ENCODE measurements around the gene TMEM163. TPM values are rescaled to one million over a fixed set of nuclear protein-coding genes. Genes with fewer than 3 reads are reported as not detected.

Gene TMEM163
- polyA plus RNA-seq, 1 experiment: not detected

DNA sequence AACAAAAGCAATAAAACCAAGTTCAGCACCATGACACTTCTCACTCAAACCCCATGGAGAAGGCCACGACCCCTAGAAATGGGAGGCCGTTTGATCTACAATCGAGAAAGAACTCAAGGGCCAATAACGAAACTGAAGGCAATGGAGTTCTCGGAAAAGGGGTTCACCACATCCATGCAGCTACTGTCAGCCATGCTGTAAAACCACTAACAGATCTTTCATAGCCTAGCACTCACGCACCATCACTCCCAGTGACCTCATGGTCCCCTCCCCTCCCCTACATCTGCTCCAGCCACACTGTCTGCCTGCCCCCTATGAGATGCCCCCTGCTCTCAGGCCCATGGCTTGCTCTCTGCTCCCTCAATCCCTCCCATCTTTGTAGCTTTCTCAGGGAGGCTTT lies 135.3 kb downstream of the TMEM163 start:
- ChIA-PET CTCF (no interaction called here), POLR2A (no interaction called here)
- no peak overlapping the region for H3K4me3 ChIP-seq (ENCODE audit: low read depth, low read length)
- H3K9me3 ChIP-seq (ENCODE audit: control insufficient read depth, insufficient read depth, low read length): no peaks in the 10 kb centered on the region
- H3K27ac ChIP-seq (ENCODE audit: low read depth, low read length): no peak overlapping the region
- peaks cover 2% of the 10 kb centered on the region for H3K27me3 ChIP-seq (ENCODE audit: control insufficient read depth, insufficient read depth, low read length)
- TF ChIP-seq, protein P1, sequence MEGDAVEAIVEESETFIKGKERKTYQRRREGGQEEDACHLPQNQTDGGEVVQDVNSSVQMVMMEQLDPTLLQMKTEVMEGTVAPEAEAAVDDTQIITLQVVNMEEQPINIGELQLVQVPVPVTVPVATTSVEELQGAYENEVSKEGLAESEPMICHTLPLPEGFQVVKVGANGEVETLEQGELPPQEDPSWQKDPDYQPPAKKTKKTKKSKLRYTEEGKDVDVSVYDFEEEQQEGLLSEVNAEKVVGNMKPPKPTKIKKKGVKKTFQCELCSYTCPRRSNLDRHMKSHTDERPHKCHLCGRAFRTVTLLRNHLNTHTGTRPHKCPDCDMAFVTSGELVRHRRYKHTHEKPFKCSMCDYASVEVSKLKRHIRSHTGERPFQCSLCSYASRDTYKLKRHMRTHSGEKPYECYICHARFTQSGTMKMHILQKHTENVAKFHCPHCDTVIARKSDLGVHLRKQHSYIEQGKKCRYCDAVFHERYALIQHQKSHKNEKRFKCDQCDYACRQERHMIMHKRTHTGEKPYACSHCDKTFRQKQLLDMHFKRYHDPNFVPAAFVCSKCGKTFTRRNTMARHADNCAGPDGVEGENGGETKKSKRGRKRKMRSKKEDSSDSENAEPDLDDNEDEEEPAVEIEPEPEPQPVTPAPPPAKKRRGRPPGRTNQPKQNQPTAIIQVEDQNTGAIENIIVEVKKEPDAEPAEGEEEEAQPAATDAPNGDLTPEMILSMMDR (IDR thresholded peaks at IDR 0.05; ENCODE audit: low read depth, low read length): no peak
- no peak for DNase-seq (ENCODE audit: low read depth, low spot score)

DNA sequence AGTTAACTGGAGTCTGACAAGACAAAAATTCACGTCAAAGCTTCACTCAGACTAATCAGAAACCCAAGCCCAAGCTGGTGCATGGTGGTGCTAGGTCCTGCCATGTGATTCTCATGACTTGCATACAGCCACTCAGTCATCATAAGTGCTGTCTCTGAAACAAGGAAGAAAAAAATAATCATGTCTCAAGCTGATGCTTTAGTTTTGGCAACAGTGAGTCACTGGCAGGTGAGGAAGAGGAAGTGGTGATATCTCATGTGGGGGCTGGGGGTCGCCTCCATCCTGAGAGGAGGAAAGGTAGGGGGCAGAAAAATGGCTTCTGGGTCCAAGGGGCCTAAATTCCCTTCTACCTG lies 136.3 kb downstream of the TMEM163 start:
- no peak overlapping the region for H3K27ac ChIP-seq (ENCODE audit: low read depth, low read length)
- peaks cover 2% of the 10 kb centered on the region for H3K27me3 ChIP-seq (ENCODE audit: control insufficient read depth, insufficient read depth, low read length)
- CTCF ChIA-PET: no interaction called here
- no peaks in the 10 kb centered on the region for H3K9me3 ChIP-seq (ENCODE audit: control insufficient read depth, insufficient read depth, low read length)
- DNase-seq (ENCODE audit: low read depth, low spot score): no peak
- TF ChIP-seq, protein P1 (IDR thresholded peaks at IDR 0.05; ENCODE audit: low read depth, low read length): no peak
- POLR2A ChIA-PET: no interaction called here
- H3K4me3 ChIP-seq (ENCODE audit: low read depth, low read length): no peak overlapping the region

DNA sequence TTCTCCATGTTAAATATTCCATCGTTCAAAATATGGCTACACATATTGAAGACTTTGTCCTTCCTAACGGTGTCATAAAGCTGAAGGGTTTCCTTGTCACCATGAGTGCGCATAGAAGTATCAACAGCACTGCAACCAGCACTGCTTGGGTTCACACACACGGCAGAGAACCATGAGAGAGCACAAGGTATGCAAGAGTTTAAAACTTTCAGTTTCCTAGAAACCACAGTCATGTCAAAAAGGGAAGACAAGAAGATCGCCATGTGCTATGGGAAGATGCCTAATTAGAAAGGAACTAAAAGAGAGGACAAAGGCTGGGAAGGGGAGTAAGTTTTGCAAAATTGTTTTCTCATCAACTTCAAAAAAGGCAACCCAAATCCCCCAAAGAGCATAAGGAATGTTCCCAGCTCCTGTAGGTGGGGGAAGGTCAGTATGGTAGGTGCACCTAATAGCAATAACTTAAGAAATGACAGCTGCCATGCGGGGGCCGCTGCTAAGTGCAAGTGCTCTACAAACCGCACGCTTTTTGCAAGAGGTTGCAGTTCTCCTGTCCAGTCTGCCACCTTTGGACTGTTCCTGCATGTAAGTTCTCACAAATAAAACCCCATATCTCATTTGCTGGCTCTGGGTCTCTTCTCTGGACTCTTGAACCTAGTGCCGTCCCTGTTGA lies 136.8 kb downstream of the TMEM163 start:
- ChIA-PET POLR2A (no interaction called here), CTCF (no interaction called here)
- no peaks in the 10 kb centered on the region for H3K9me3 ChIP-seq (ENCODE audit: control insufficient read depth, insufficient read depth, low read length)
- H3K27me3 ChIP-seq (ENCODE audit: control insufficient read depth, insufficient read depth, low read length): peaks cover 2% of the 10 kb centered on the region
- TF ChIP-seq, protein P1 (IDR thresholded peaks at IDR 0.05; ENCODE audit: low read depth, low read length): no peak
- H3K27ac ChIP-seq (ENCODE audit: low read depth, low read length): no peak overlapping the region
- no peak overlapping the region for H3K4me3 ChIP-seq (ENCODE audit: low read depth, low read length)
- DNase-seq (ENCODE audit: low read depth, low spot score): no peak

DNA sequence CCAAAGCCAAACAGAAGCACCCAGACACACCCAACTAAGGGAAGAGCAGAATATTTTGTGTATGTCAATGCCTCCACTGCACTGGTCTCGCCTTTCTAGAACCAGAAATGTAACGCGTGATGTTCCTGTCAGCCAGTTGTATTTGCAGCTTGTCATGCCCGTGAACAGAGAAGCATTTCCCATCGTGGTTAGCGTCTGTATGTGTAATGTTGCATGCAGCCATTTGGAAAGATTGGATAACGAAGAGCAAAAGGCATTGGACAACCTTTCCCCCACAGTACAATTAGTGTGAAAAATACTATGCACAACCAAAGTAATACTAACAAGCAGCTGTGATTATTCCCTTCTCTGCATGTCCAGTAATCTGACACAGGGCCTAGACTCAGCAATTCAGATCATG lies 140.5 kb downstream of the TMEM163 start:
- no peak for DNase-seq (ENCODE audit: low read depth, low spot score)
- ChIA-PET POLR2A (no interaction called here), CTCF (no interaction called here)
- H3K9me3 ChIP-seq (ENCODE audit: control insufficient read depth, insufficient read depth, low read length): no peaks in the 10 kb centered on the region
- H3K27me3 ChIP-seq (ENCODE audit: control insufficient read depth, insufficient read depth, low read length): no peaks in the 10 kb centered on the region
- TF ChIP-seq, protein P1 (IDR thresholded peaks at IDR 0.05; ENCODE audit: low read depth, low read length): no peak
- no peak overlapping the region for H3K4me3 ChIP-seq (ENCODE audit: low read depth, low read length)
- no peak overlapping the region for H3K27ac ChIP-seq (ENCODE audit: low read depth, low read length)

DNA sequence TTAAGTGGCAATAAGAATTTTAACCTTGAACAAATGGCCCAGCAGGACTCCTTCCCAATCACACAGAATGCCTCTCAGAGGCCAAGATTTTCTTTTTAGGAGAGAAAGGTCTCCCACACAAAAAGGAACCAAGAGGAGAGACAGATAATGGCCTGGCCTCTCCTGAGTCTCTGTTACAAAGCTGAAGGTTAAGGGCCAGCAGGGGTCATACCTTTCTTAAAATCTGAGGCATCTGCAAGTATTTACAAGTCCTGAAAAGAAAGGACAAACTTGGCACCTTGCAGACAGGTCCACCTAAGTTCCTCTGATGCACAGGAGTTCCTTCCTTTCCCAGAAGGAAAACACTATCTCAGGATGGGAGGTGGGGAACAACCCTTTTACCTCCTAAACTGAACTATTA lies 142.3 kb downstream of the TMEM163 start:
- no peak overlapping the region for H3K4me3 ChIP-seq (ENCODE audit: low read depth, low read length)
- no peak for DNase-seq (ENCODE audit: low read depth, low spot score)
- CTCF ChIA-PET: no interaction called here
- no peak overlapping the region for H3K27ac ChIP-seq (ENCODE audit: low read depth, low read length)
- no peaks in the 10 kb centered on the region for H3K9me3 ChIP-seq (ENCODE audit: control insufficient read depth, insufficient read depth, low read length)
- TF ChIP-seq, protein P1 (IDR thresholded peaks at IDR 0.05; ENCODE audit: low read depth, low read length): no peak
- H3K27me3 ChIP-seq (ENCODE audit: control insufficient read depth, insufficient read depth, low read length): no peaks in the 10 kb centered on the region
- POLR2A ChIA-PET: no interaction called here
